Measurements from ENCODE around the gene TRNAU1AP. TPM values are rescaled to one million over a fixed set of nuclear protein-coding genes. Genes with fewer than 3 reads are reported as not detected.
A peak's percentile ranks its signal among the peaks of the same experiment; 100 is the strongest.

Gene TRNAU1AP
- total and polyA plus RNA-seq, 2 of the 13 experiments (the other 11 are each of a cell fraction or from before 2014, with no cell fraction given): 29.0 to 42.9 TPM

GRCh38 chr1:28581531-28582247 is 28.8 kb downstream of the TRNAU1AP start (continued):
- TF ChIP-seq AHDC1 (CRISPR knock-in tag; IDR thresholded peaks at IDR 0.05; ENCODE audit: borderline replicate concordance): peak; percentile 19; the same call in 1 of the 2 replicates
- TF ChIP-seq FOXP1 (IDR thresholded peaks at IDR 0.05): no peak
- TF ChIP-seq FOXP1 (CRISPR knock-in tag; IDR thresholded peaks at IDR 0.05): no peak; the same call in 1 of the 2 replicates
- peak; percentile 69; the same call in 1 of the 2 replicates for TF ChIP-seq FOXJ3 (CRISPR knock-in tag; IDR thresholded peaks at IDR 0.05; ENCODE audit: borderline replicate concordance)
- TF ChIP-seq GPBP1L1 (CRISPR knock-in tag; IDR thresholded peaks at IDR 0.05): no peak
- TF ChIP-seq ZNF329 (CRISPR knock-in tag; IDR thresholded peaks at IDR 0.05; ENCODE audit: low read depth): peak; percentile 92
- no peak for TF ChIP-seq ZNF207 (IDR thresholded peaks at IDR 0.05; ENCODE audit: borderline replicate concordance)
- TF ChIP-seq RBAK (CRISPR knock-in tag; IDR thresholded peaks at IDR 0.05): no peak
- TF ChIP-seq ZNF772 (CRISPR knock-in tag; IDR thresholded peaks at IDR 0.05): peak; percentile 76
- TF ChIP-seq SOX6 (IDR thresholded peaks at IDR 0.05): no peak
- peak; percentile 69 for TF ChIP-seq SOX6 (CRISPR knock-in tag; IDR thresholded peaks at IDR 0.05)
- peak; percentile 60; the same call in 1 of the 2 replicates for TF ChIP-seq ZBTB42 (CRISPR knock-in tag; IDR thresholded peaks at IDR 0.05)
- TF ChIP-seq CBX5 (CRISPR knock-in tag; IDR thresholded peaks at IDR 0.05; ENCODE audit: borderline replicate concordance): peak; percentile 40; the same call in 1 of the 2 replicates
- TF ChIP-seq CCDC6 (CRISPR knock-in tag; IDR thresholded peaks at IDR 0.05): peak; percentile 98
- TF ChIP-seq ZNF616 (CRISPR knock-in tag; IDR thresholded peaks at IDR 0.05; ENCODE audit: low read depth): peak; percentile 73; the same call in 1 of the 2 replicates
- TF ChIP-seq FOXO4 (CRISPR knock-in tag; conservative IDR thresholded peaks at IDR 0.05): no peak
- peak; percentile 86; the same call in 1 of the 2 replicates for TF ChIP-seq STAT5B (CRISPR knock-in tag; IDR thresholded peaks at IDR 0.05)
- peak; percentile 87 for TF ChIP-seq KAT8 (CRISPR knock-in tag; IDR thresholded peaks at IDR 0.05)
- TF ChIP-seq MYPOP (CRISPR knock-in tag; IDR thresholded peaks at IDR 0.05): peak; percentile 97
- peak; percentile 92; the same call in 1 of the 2 replicates for TF ChIP-seq ZNF350 (CRISPR knock-in tag; IDR thresholded peaks at IDR 0.05; ENCODE audit: borderline replicate concordance, low read depth)
- TF ChIP-seq KDM6A (CRISPR knock-in tag; IDR thresholded peaks at IDR 0.05; ENCODE audit: low read depth): no peak
- no peak for TF ChIP-seq ZNF431 (CRISPR knock-in tag; IDR thresholded peaks at IDR 0.05; ENCODE audit: borderline replicate concordance, low read depth)
